Measurements from ENCODE around the gene TMBIM6. TPM values are rescaled to one million over a fixed set of nuclear protein-coding genes. Genes with fewer than 3 reads are reported as not detected.
"Not testable (repeated sequence)": the region's sequence is repeated elsewhere in the genome, so short reads cannot be mapped to it uniquely, and the experiment has no call there.

TMBIM6 gene
- total RNA-seq, 1 donor from 2014 or later: 452 TPM

GRCh38 chr12:49777800-49778748 lies 36.7 kb downstream of the TMBIM6 start:
- no peak overlapping the region for H3K4me3 ChIP-seq (ENCODE audit: insufficient read depth, low read depth, low read length)
- H3K36me3 Mint-ChIP-seq (ENCODE audit: low read depth, unreplicated experiment): no peaks in the 10 kb centered on the region
- H3K4me1 ChIP-seq (ENCODE audit: insufficient read depth, low read length): no peaks in the 10 kb centered on the region
- H3K4me3 Mint-ChIP-seq (ENCODE audit: unreplicated experiment): no peak overlapping the region
- peaks cover 5% of the 10 kb centered on the region for H3K9me3 Mint-ChIP-seq (ENCODE audit: unreplicated experiment)
- H3K9me3 ChIP-seq (ENCODE audit: insufficient read depth, low read depth, low read length): no peaks in the 10 kb centered on the region
- no peaks in the 10 kb centered on the region for H4K20me1 ChIP-seq (ENCODE audit: insufficient read depth, low read length)
- H2AFZ ChIP-seq (ENCODE audit: low read depth, low read length): no peak overlapping the region
- H3K27me3 ChIP-seq (ENCODE audit: insufficient read depth, low read length): peaks cover 9% of the 10 kb centered on the region
- no peak overlapping the region for H3K4me2 ChIP-seq (ENCODE audit: low read length)
- FAIRE-seq (no peak), DNase-seq (ENCODE audit: low read depth) (peak; percentile 6)
- TF ChIP-seq EZH2 (IDR thresholded peaks at IDR 0.05; ENCODE audit: insufficient read depth, low read length): no peak
- peak; percentile 68 for TF ChIP-seq CTCF (IDR thresholded peaks at IDR 0.05; ENCODE audit: insufficient read depth, low read depth, low read length)
- no peaks in the 10 kb centered on the region for H3K36me3 ChIP-seq (ENCODE audit: insufficient read depth, low read length)
- H3K27ac Mint-ChIP-seq (ENCODE audit: unreplicated experiment): peak overlapping the region; percentile 60
- H3K4me1 Mint-ChIP-seq (ENCODE audit: low read depth, unreplicated experiment): peaks cover 2% of the 10 kb centered on the region
- no peak overlapping the region for H3K9ac ChIP-seq (ENCODE audit: low read length)
- peaks cover 29% of the 10 kb centered on the region for H3K27me3 Mint-ChIP-seq (ENCODE audit: low read depth, unreplicated experiment)
- no peaks in the 10 kb centered on the region for H3K79me2 ChIP-seq (ENCODE audit: insufficient read depth, low read length)
- H3K27ac ChIP-seq (ENCODE audit: low read depth, low read length): no peak overlapping the region

GRCh38 chr12:49779581-49779980 lies 38.2 kb downstream of the TMBIM6 start:
- Histone ChIP-seq H3K4me2 (ENCODE audit: low read length) (no peak overlapping the region), H3K36me3 (ENCODE audit: insufficient read depth, low read length) (no peaks in the 10 kb centered on the region), H3K27me3 (ENCODE audit: insufficient read depth, low read length) (peaks cover 9% of the 10 kb centered on the region), H2AFZ (ENCODE audit: low read depth, low read length) (no peak overlapping the region), H3K9me3 (ENCODE audit: insufficient read depth, low read depth, low read length) (no peaks in the 10 kb centered on the region), H3K9ac (ENCODE audit: low read length) (no peak overlapping the region), H3K27ac (ENCODE audit: low read depth, low read length) (no peak overlapping the region), H3K4me1 (ENCODE audit: insufficient read depth, low read length) (peaks cover 8% of the 10 kb centered on the region), H3K79me2 (ENCODE audit: insufficient read depth, low read length) (no peaks in the 10 kb centered on the region), H3K4me3 (ENCODE audit: insufficient read depth, low read depth, low read length) (no peak overlapping the region), H4K20me1 (ENCODE audit: insufficient read depth, low read length) (no peaks in the 10 kb centered on the region)
- Mint-ChIP-seq H3K27me3 (ENCODE audit: low read depth, unreplicated experiment) (peaks cover 29% of the 10 kb centered on the region), H3K36me3 (ENCODE audit: low read depth, unreplicated experiment) (no peaks in the 10 kb centered on the region), H3K9me3 (ENCODE audit: unreplicated experiment) (peaks cover 5% of the 10 kb centered on the region), H3K4me1 (ENCODE audit: low read depth, unreplicated experiment) (peaks cover 11% of the 10 kb centered on the region), H3K4me3 (ENCODE audit: unreplicated experiment) (no peak overlapping the region), H3K27ac (ENCODE audit: unreplicated experiment) (no peak overlapping the region)
- FAIRE-seq (no peak), DNase-seq (ENCODE audit: low read depth) (no peak)
- no peak for TF ChIP-seq CTCF (IDR thresholded peaks at IDR 0.05; ENCODE audit: insufficient read depth, low read depth, low read length)
- TF ChIP-seq EZH2 (IDR thresholded peaks at IDR 0.05; ENCODE audit: insufficient read depth, low read length): no peak

- H3K9ac ChIP-seq (ENCODE audit: low read length); H3K9me3 ChIP-seq (ENCODE audit: insufficient read depth, low read depth, low read length); H3K27ac ChIP-seq (ENCODE audit: low read depth, low read length); H3K27me3 ChIP-seq (ENCODE audit: insufficient read depth, low read length); H3K36me3 ChIP-seq (ENCODE audit: insufficient read depth, low read length); H3K4me2 ChIP-seq (ENCODE audit: low read length); H4K20me1 ChIP-seq (ENCODE audit: insufficient read depth, low read length); H3K4me3 ChIP-seq (ENCODE audit: insufficient read depth, low read depth, low read length); H3K9me3 Mint-ChIP-seq (ENCODE audit: unreplicated experiment); H3K4me1 ChIP-seq (ENCODE audit: insufficient read depth, low read length); DNase-seq (ENCODE audit: low read depth); H3K27ac Mint-ChIP-seq (ENCODE audit: unreplicated experiment); H3K4me3 Mint-ChIP-seq (ENCODE audit: unreplicated experiment); FAIRE-seq; H3K79me2 ChIP-seq (ENCODE audit: insufficient read depth, low read length); H2AFZ ChIP-seq (ENCODE audit: low read depth, low read length); H3K36me3 Mint-ChIP-seq (ENCODE audit: low read depth, unreplicated experiment): not testable (repeated sequence)
- Mint-ChIP-seq H3K4me1 (ENCODE audit: low read depth, unreplicated experiment) (peaks cover 14% of the 10 kb centered on the region), H3K27me3 (ENCODE audit: low read depth, unreplicated experiment) (peaks cover 29% of the 10 kb centered on the region)
Observed at GRCh38 chr12:49780914-49781313, 39.6 kb downstream of the TMBIM6 start.
